ENCODE data around the gene PNKP. TPM values are rescaled to one million over a fixed set of nuclear protein-coding genes. Genes with fewer than 3 reads are reported as not detected.

The PNKP gene
- total RNA-seq, 1 experiment from 2014 or later, result 146 TPM

- TF ChIP-seq HMGXB4 (CRISPR knock-in tag; IDR thresholded peaks at IDR 0.05), result no peak
- TF ChIP-seq ESRRA (CRISPR knock-in tag; IDR thresholded peaks at IDR 0.05; ENCODE audit: borderline replicate concordance), result no peak
- TF ChIP-seq ZNF232 (CRISPR knock-in tag; IDR thresholded peaks at IDR 0.05), result no peak
- no peak for TF ChIP-seq PRRX2 (CRISPR knock-in tag; IDR thresholded peaks at IDR 0.05)
- no peak for TF ChIP-seq SMAD4 (CRISPR knock-in tag; IDR thresholded peaks at IDR 0.05)
- TF ChIP-seq, protein P1, sequence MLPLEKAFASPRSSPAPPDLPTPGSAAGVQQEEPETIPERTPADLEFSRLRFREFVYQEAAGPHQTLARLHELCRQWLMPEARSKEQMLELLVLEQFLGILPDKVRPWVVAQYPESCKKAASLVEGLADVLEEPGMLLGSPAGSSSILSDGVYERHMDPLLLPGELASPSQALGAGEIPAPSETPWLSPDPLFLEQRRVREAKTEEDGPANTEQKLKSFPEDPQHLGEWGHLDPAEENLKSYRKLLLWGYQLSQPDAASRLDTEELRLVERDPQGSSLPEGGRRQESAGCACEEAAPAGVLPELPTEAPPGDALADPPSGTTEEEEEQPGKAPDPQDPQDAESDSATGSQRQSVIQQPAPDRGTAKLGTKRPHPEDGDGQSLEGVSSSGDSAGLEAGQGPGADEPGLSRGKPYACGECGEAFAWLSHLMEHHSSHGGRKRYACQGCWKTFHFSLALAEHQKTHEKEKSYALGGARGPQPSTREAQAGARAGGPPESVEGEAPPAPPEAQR (CRISPR knock-in tag; IDR thresholded peaks at IDR 0.05), result no peak
- no peak for TF ChIP-seq E2F1 (CRISPR knock-in tag; IDR thresholded peaks at IDR 0.05)
- TF ChIP-seq, protein P2, sequence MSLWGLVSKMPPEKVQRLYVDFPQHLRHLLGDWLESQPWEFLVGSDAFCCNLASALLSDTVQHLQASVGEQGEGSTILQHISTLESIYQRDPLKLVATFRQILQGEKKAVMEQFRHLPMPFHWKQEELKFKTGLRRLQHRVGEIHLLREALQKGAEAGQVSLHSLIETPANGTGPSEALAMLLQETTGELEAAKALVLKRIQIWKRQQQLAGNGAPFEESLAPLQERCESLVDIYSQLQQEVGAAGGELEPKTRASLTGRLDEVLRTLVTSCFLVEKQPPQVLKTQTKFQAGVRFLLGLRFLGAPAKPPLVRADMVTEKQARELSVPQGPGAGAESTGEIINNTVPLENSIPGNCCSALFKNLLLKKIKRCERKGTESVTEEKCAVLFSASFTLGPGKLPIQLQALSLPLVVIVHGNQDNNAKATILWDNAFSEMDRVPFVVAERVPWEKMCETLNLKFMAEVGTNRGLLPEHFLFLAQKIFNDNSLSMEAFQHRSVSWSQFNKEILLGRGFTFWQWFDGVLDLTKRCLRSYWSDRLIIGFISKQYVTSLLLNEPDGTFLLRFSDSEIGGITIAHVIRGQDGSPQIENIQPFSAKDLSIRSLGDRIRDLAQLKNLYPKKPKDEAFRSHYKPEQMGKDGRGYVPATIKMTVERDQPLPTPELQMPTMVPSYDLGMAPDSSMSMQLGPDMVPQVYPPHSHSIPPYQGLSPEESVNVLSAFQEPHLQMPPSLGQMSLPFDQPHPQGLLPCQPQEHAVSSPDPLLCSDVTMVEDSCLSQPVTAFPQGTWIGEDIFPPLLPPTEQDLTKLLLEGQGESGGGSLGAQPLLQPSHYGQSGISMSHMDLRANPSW (CRISPR knock-in tag; conservative IDR thresholded peaks at IDR 0.05; ENCODE audit: low read depth), result no peak
- TF ChIP-seq, protein P3, sequence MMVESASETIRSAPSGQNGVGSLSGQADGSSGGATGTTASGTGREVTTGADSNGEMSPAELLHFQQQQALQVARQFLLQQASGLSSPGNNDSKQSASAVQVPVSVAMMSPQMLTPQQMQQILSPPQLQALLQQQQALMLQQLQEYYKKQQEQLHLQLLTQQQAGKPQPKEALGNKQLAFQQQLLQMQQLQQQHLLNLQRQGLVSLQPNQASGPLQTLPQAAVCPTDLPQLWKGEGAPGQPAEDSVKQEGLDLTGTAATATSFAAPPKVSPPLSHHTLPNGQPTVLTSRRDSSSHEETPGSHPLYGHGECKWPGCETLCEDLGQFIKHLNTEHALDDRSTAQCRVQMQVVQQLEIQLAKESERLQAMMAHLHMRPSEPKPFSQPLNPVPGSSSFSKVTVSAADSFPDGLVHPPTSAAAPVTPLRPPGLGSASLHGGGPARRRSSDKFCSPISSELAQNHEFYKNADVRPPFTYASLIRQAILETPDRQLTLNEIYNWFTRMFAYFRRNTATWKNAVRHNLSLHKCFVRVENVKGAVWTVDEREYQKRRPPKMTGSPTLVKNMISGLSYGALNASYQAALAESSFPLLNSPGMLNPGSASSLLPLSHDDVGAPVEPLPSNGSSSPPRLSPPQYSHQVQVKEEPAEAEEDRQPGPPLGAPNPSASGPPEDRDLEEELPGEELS (CRISPR knock-in tag; IDR thresholded peaks at IDR 0.05), result peak; percentile 33; the same call in 1 of the 2 replicates
- TF ChIP-seq, protein P4, sequence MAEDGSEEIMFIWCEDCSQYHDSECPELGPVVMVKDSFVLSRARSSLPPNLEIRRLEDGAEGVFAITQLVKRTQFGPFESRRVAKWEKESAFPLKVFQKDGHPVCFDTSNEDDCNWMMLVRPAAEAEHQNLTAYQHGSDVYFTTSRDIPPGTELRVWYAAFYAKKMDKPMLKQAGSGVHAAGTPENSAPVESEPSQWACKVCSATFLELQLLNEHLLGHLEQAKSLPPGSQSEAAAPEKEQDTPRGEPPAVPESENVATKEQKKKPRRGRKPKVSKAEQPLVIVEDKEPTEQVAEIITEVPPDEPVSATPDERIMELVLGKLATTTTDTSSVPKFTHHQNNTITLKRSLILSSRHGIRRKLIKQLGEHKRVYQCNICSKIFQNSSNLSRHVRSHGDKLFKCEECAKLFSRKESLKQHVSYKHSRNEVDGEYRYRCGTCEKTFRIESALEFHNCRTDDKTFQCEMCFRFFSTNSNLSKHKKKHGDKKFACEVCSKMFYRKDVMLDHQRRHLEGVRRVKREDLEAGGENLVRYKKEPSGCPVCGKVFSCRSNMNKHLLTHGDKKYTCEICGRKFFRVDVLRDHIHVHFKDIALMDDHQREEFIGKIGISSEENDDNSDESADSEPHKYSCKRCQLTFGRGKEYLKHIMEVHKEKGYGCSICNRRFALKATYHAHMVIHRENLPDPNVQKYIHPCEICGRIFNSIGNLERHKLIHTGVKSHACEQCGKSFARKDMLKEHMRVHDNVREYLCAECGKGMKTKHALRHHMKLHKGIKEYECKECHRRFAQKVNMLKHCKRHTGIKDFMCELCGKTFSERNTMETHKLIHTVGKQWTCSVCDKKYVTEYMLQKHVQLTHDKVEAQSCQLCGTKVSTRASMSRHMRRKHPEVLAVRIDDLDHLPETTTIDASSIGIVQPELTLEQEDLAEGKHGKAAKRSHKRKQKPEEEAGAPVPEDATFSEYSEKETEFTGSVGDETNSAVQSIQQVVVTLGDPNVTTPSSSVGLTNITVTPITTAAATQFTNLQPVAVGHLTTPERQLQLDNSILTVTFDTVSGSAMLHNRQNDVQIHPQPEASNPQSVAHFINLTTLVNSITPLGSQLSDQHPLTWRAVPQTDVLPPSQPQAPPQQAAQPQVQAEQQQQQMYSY (CRISPR knock-in tag; IDR thresholded peaks at IDR 0.05), result no peak
- no peak for TF ChIP-seq JUN (CRISPR knock-in tag; IDR thresholded peaks at IDR 0.05)
- no peak for TF ChIP-seq ZBTB43 (CRISPR knock-in tag; IDR thresholded peaks at IDR 0.05)
- TF ChIP-seq, protein P5, sequence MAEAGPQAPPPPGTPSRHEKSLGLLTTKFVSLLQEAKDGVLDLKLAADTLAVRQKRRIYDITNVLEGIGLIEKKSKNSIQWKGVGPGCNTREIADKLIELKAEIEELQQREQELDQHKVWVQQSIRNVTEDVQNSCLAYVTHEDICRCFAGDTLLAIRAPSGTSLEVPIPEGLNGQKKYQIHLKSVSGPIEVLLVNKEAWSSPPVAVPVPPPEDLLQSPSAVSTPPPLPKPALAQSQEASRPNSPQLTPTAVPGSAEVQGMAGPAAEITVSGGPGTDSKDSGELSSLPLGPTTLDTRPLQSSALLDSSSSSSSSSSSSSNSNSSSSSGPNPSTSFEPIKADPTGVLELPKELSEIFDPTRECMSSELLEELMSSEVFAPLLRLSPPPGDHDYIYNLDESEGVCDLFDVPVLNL (CRISPR knock-in tag; IDR thresholded peaks at IDR 0.05; ENCODE audit: borderline replicate concordance, low read depth), result no peak
- TF ChIP-seq, protein P6, sequence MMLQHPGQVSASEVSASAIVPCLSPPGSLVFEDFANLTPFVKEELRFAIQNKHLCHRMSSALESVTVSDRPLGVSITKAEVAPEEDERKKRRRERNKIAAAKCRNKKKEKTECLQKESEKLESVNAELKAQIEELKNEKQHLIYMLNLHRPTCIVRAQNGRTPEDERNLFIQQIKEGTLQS (CRISPR knock-in tag; conservative IDR thresholded peaks at IDR 0.05), result no peak
- 0 out of 2 replicates have a peak, but pooled peaks have one; percentile 4 for TF ChIP-seq ERG (CRISPR knock-in tag; IDR thresholded peaks at IDR 0.05)
- TF ChIP-seq, protein P7, sequence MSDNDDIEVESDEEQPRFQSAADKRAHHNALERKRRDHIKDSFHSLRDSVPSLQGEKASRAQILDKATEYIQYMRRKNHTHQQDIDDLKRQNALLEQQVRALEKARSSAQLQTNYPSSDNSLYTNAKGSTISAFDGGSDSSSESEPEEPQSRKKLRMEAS (CRISPR knock-in tag; IDR thresholded peaks at IDR 0.05), result peak; percentile 90
- no peak for TF ChIP-seq ELF4 (CRISPR knock-in tag; IDR thresholded peaks at IDR 0.05; ENCODE audit: low read depth)
- no peak for TF ChIP-seq GTF2I (CRISPR knock-in tag; conservative IDR thresholded peaks at IDR 0.05)
- TF ChIP-seq ETV6 (CRISPR knock-in tag; IDR thresholded peaks at IDR 0.05), result no peak
These were observed 9.9 kb upstream of the PNKP start, which contains the start of the genes AKT1S1 and TBC1D17 (continued) for GRCh38 chr19:49877020-49877878.
